ENCODE results near the gene ATAT1. TPM values are rescaled to one million over a fixed set of nuclear protein-coding genes. Genes with fewer than 3 reads are reported as not detected.

ATAT1 gene
- total and polyA plus RNA-seq, 2 of the 13 experiments (the other 11 are each of a cell fraction or from before 2014, with no cell fraction given) = 9.2 to 23.6 TPM

GRCh38 chr6:30590509-30590908 is 36.2 kb upstream of the ATAT1 start:
- Histone ChIP-seq H4K20me1 (ENCODE audit: insufficient read depth, low read length) (no peaks in the 10 kb centered on the region), H3K27me3 (ENCODE audit: control insufficient read depth in 1 of 2, insufficient read depth in 2 of 2, low read length in 2 of 2) (no peaks in the 10 kb centered on the region), H3K4me1 (ENCODE audit: insufficient read depth, low read length) (no peaks in the 10 kb centered on the region), H3K36me3 (replicated peaks in 1 of 2; ENCODE audit: control insufficient read depth in 1 of 2, insufficient read depth in 2 of 2, low read length in 2 of 2) (peaks cover 27 to 73% of the 10 kb centered on the region in 2 experiments), H3K9ac (ENCODE audit: insufficient read depth, low read depth, low read length) (no peak overlapping the region), H3K79me2 (ENCODE audit: insufficient read depth, low read length) (no peaks in the 10 kb centered on the region), H2AFZ (ENCODE audit: low read length) (no peak overlapping the region), H3K4me2 (ENCODE audit: low read depth, low read length) (no peak overlapping the region), H3K4me3 (replicated peaks in 1 of 3; ENCODE audit: insufficient read depth in 1 of 3, low read depth in 2 of 3, low read length in 3 of 3) (no peak overlapping the region), H3K9me3 (ENCODE audit: low read length) (no peaks in the 10 kb centered on the region), H3K27ac (ENCODE audit: extremely low read length, insufficient read depth, low read length) (no peak overlapping the region)
- no peak for ATAC-seq
- BruUV-seq (replicated peaks) = no TSS peak
- CTCF ChIA-PET (ENCODE audit: low intra/inter-chr PET ratio, low total read pairs) = no interaction called here
- in situ Hi-C loops (cut with HindIII; ENCODE audit: extremely low pct_ligation_motif_present, low pct_unique_long_range_greater_than_20kb) (no loop called here), intact Hi-C loops (cut with micrococcal nuclease; ENCODE audit: unreplicated experiment) (no loop called here)
- TF ChIP-seq ZNF619 (CRISPR knock-in tag; IDR thresholded peaks at IDR 0.05) (no peak), LRRFIP1 (CRISPR knock-in tag; conservative IDR thresholded peaks at IDR 0.05) (no peak), SIX1 (CRISPR knock-in tag; IDR thresholded peaks at IDR 0.05; ENCODE audit: borderline replicate concordance) (no peak), HHEX (CRISPR knock-in tag; IDR thresholded peaks at IDR 0.05) (no peak), ZNF572 (CRISPR knock-in tag; IDR thresholded peaks at IDR 0.05) (no peak), ZNF331 (CRISPR knock-in tag; IDR thresholded peaks at IDR 0.05) (no peak), RFXAP (CRISPR knock-in tag; IDR thresholded peaks at IDR 0.05; ENCODE audit: borderline replicate concordance) (no peak), ZNF18 (CRISPR knock-in tag; IDR thresholded peaks at IDR 0.05; ENCODE audit: insufficient replicate concordance) (no peak), ZNF121 (CRISPR knock-in tag; IDR thresholded peaks at IDR 0.05) (no peak), ARID5B (CRISPR knock-in tag; IDR thresholded peaks at IDR 0.05) (no peak), JUNB (CRISPR knock-in tag; IDR thresholded peaks at IDR 0.05; ENCODE audit: borderline replicate concordance) (no peak), SRY (CRISPR knock-in tag; IDR thresholded peaks at IDR 0.05) (no peak)
- FAIRE-seq = no peak
- DNase-seq (ENCODE audit: low spot score) = no peak
- WGBS (ENCODE audit: low lambda C conversion rate) = 96% methylated on average over 7 of the region's 8 CpGs
- POLR2A ChIA-PET = interaction anchor here (1.6 to 2.0 kb wide), 3 partner anchors 10 to 23 kb away, joined by 7 to 16 read pairs (median 7); partner anchors contain the start of gene ABCF1
